Breast epithelium (tissue), 3 donors: ENCODE results near the gene ARPC5L.

ENCODE experiments used
- POLR2A ChIP-seq: fragments of 450-650 bp; IDR thresholded peaks from one replicate; pipeline ENCODE4 v1.6.1; 2016; ENCODE audit warnings: antibody characterized with exemption, mild to moderate bottlenecking, moderate library complexity
- TF ChIP-seq, protein P1 (sequence below), 3 donors: fragments of 450-650 bp; IDR thresholded peaks; one replicate each; pipeline ENCODE4 v1.5.1; 2016 to 2017; ENCODE audit warnings: antibody characterized with exemption in 3 of 3, mild to moderate bottlenecking in 3 of 3, moderate library complexity in 3 of 3

DNA sequence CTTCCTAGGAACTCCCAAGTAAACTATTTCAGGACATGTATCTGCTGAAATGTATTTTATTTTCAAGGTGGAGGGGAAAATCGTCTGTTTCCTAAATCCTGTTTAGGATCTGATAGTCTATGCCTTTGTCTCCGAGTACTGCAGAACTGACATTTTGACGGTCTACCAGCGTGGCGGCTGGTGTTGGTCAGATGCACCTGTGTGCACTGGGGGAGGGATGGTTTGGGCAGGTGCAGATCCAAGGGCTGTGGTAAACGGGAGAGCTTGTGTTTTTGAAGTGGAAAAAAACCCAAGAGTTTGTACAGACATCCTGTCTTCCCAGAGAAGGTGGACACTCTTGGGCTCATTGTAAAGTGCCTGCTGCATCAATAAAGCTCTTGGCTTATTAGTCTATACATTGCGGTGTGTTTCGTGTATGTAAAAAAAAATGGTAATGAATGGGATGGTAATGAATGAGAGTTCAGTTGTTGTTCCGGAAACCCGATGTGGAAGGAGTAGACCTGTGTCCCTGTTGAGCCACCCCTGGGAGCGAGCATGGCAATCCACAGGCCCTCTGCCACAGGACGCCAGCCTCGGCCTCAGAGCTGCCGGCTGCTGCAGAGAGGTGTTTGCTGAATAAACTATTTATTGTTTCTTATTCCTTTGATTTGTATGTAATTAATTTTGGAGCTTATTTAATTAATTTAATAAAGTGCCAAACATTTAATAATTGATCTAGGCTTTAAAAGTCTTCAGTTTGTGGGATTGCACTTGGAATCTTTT, 15.3 kb downstream of the ARPC5L start:
- TF ChIP-seq POLR2A: no peak
- TF ChIP-seq, protein P1, sequence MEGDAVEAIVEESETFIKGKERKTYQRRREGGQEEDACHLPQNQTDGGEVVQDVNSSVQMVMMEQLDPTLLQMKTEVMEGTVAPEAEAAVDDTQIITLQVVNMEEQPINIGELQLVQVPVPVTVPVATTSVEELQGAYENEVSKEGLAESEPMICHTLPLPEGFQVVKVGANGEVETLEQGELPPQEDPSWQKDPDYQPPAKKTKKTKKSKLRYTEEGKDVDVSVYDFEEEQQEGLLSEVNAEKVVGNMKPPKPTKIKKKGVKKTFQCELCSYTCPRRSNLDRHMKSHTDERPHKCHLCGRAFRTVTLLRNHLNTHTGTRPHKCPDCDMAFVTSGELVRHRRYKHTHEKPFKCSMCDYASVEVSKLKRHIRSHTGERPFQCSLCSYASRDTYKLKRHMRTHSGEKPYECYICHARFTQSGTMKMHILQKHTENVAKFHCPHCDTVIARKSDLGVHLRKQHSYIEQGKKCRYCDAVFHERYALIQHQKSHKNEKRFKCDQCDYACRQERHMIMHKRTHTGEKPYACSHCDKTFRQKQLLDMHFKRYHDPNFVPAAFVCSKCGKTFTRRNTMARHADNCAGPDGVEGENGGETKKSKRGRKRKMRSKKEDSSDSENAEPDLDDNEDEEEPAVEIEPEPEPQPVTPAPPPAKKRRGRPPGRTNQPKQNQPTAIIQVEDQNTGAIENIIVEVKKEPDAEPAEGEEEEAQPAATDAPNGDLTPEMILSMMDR (IDR thresholded peaks at IDR 0.05): no peak
